Stimulated activated memory B cell treated with anti-CD40 and anti-IgM and Interleukin-4, amounts not matched to agents 10 μg/mL and 1 μg/mL and 100 μg/mL, for 72 hours (primary cell): ENCODE measurements around the gene WDR90.
"Not testable (repeated sequence)": the region's sequence is repeated elsewhere in the genome, so short reads cannot be mapped to it uniquely, and the experiment has no call there.

Source experiments
- ATAC-seq: fragments of 150-1000 bp; cut with Tn5 transposase; 2 replicates; pipeline ENCODE4 v1.10.0; 2021
- H3K27ac Mint-ChIP-seq: one replicate; pipeline ENCODE4 v1.8.0; 2022; ENCODE audit warnings: mild to moderate bottlenecking, mixed read lengths
- H3K27me3 Mint-ChIP-seq: one replicate; pipeline ENCODE4 v1.8.0; 2022; ENCODE audit warnings: mixed read lengths
- H3K36me3 Mint-ChIP-seq: one replicate; pipeline ENCODE4 v1.8.0; 2022; ENCODE audit warnings: mixed read lengths
- H3K4me1 Mint-ChIP-seq: one replicate; pipeline ENCODE4 v1.8.0; 2022; ENCODE audit warnings: mixed read lengths
- H3K4me3 Mint-ChIP-seq: one replicate; pipeline ENCODE4 v1.8.0; 2022; ENCODE audit warnings: mild to moderate bottlenecking, moderate library complexity, mixed read lengths
- H3K9me3 Mint-ChIP-seq: one replicate; pipeline ENCODE4 v1.8.0; 2022; ENCODE audit warnings: mixed read lengths

Gene WDR90

GRCh38 chr16:680625-680945 lies 31.4 kb downstream of the WDR90 start:
- Mint-ChIP-seq H3K36me3 (peaks cover 18% of the 10 kb centered on the region), H3K27me3 (peaks cover 2% of the 10 kb centered on the region), H3K27ac (peak overlapping the region; percentile 67), H3K9me3 (no peaks in the 10 kb centered on the region), H3K4me1 (peaks cover 56% of the 10 kb centered on the region), H3K4me3 (peak overlapping the region; percentile 84)
- no peak for ATAC-seq

- ATAC-seq = no peak
These were observed 32.0 kb downstream of the WDR90 start for GRCh38 chr16:680967-681745.

GRCh38 chr16:681746-682427 lies 32.7 kb downstream of the WDR90 start:
- Mint-ChIP-seq H3K36me3 (peaks cover 25% of the 10 kb centered on the region), H3K27ac (no peak overlapping the region), H3K9me3 (no peaks in the 10 kb centered on the region), H3K27me3 (no peaks in the 10 kb centered on the region), H3K4me1 (peaks cover 56% of the 10 kb centered on the region), H3K4me3 (peak overlapping the region; percentile 84)
- ATAC-seq = no peak

More at GRCh38 chr16:680967-681745, 32.0 kb downstream of the WDR90 start:
- Mint-ChIP-seq H3K4me3 (peak overlapping the region; percentile 84), H3K4me1 (peaks cover 56% of the 10 kb centered on the region), H3K9me3 (no peaks in the 10 kb centered on the region), H3K36me3 (peaks cover 21% of the 10 kb centered on the region), H3K27me3 (no peaks in the 10 kb centered on the region), H3K27ac (peak overlapping the region; percentile 67)

GRCh38 chr16:682493-683395 lies 33.6 kb downstream of the WDR90 start:
- Mint-ChIP-seq H3K9me3 (no peaks in the 10 kb centered on the region), H3K4me1 (peaks cover 56% of the 10 kb centered on the region), H3K36me3 (peaks cover 25% of the 10 kb centered on the region), H3K27me3 (no peaks in the 10 kb centered on the region), H3K27ac (peak overlapping the region; percentile 81), H3K4me3 (peak overlapping the region; percentile 84)
- ATAC-seq = no peak

- no peaks in the 10 kb centered on the region for H3K9me3 Mint-ChIP-seq
- no peak for ATAC-seq
- H3K36me3 Mint-ChIP-seq = peaks cover 25% of the 10 kb centered on the region
- peaks cover 51% of the 10 kb centered on the region for H3K4me1 Mint-ChIP-seq
- no peaks in the 10 kb centered on the region for H3K27me3 Mint-ChIP-seq
- peak overlapping the region; percentile 81 for H3K27ac Mint-ChIP-seq
- peak overlapping the region; percentile 84 for H3K4me3 Mint-ChIP-seq
These were observed 34.4 kb downstream of the WDR90 start for GRCh38 chr16:683396-684070.

GRCh38 chr16:684071-684794 lies 35.1 kb downstream of the WDR90 start, which contains the start of gene JMJD8:
Gene JMJD8 (minus strand): TSS chr16:684334. CDS start chr16:684319, 15 bp downstream.
- peak; percentile 86 for ATAC-seq
- Mint-ChIP-seq H3K27me3 (no peaks in the 10 kb centered on the region), H3K9me3 (no peaks in the 10 kb centered on the region), H3K4me1 (peaks cover 52% of the 10 kb centered on the region), H3K27ac (peak within 1 kb of the TSS; percentile 81), H3K36me3 (peaks cover 25% of the 10 kb centered on the region), H3K4me3 (peak within 1 kb of the TSS; percentile 85)

GRCh38 chr16:684961-685696 lies 36.0 kb downstream of the WDR90 start:
- Mint-ChIP-seq H3K9me3 (no peaks in the 10 kb centered on the region), H3K27me3 (no peaks in the 10 kb centered on the region), H3K4me3 (no peak overlapping the region), H3K36me3 (peaks cover 25% of the 10 kb centered on the region), H3K4me1 (peaks cover 51% of the 10 kb centered on the region), H3K27ac (peak overlapping the region; percentile 81)
- ATAC-seq = no peak

GRCh38 chr16:685967-686366 lies 36.8 kb downstream of the WDR90 start:
- Mint-ChIP-seq H3K27ac (no peak overlapping the region), H3K9me3 (peaks cover 2% of the 10 kb centered on the region), H3K27me3 (no peaks in the 10 kb centered on the region), H3K4me3 (peak overlapping the region; percentile 39), H3K4me1 (peaks cover 58% of the 10 kb centered on the region), H3K36me3 (peaks cover 25% of the 10 kb centered on the region)
- no peak for ATAC-seq

- Mint-ChIP-seq H3K4me3 (no peak overlapping the region), H3K27me3 (no peaks in the 10 kb centered on the region), H3K4me1 (peaks cover 55% of the 10 kb centered on the region), H3K27ac (no peak overlapping the region), H3K9me3 (peaks cover 5% of the 10 kb centered on the region), H3K36me3 (peaks cover 22% of the 10 kb centered on the region)
- no peak for ATAC-seq
These were observed 37.5 kb downstream of the WDR90 start for GRCh38 chr16:686459-687260.

- no peaks in the 10 kb centered on the region for H3K27me3 Mint-ChIP-seq
- H3K9me3 Mint-ChIP-seq = peaks cover 5% of the 10 kb centered on the region
- no peak overlapping the region for H3K27ac Mint-ChIP-seq
- H3K4me1 Mint-ChIP-seq = peaks cover 48% of the 10 kb centered on the region
- peaks cover 14% of the 10 kb centered on the region for H3K36me3 Mint-ChIP-seq
- no peak overlapping the region for H3K4me3 Mint-ChIP-seq
- no peak for ATAC-seq
These were observed 38.3 kb downstream of the WDR90 start for GRCh38 chr16:687499-687898.

- peaks cover 11% of the 10 kb centered on the region for H3K27me3 Mint-ChIP-seq
- H3K36me3 Mint-ChIP-seq = peaks cover 7% of the 10 kb centered on the region
- peak overlapping the region; percentile 90 for H3K27ac Mint-ChIP-seq
- H3K9me3 Mint-ChIP-seq = peaks cover 5% of the 10 kb centered on the region
- peaks cover 43% of the 10 kb centered on the region for H3K4me1 Mint-ChIP-seq
- peak overlapping the region; percentile 89 for H3K4me3 Mint-ChIP-seq
- ATAC-seq = no peak
These were observed 40.2 kb downstream of the WDR90 start for GRCh38 chr16:689175-689897.

GRCh38 chr16:691242-691641 lies 42.1 kb downstream of the WDR90 start:
- not testable (repeated sequence) for ATAC-seq, H3K36me3 Mint-ChIP-seq, H3K9me3 Mint-ChIP-seq
- Mint-ChIP-seq H3K4me3 (peak overlapping the region; percentile 64), H3K4me1 (peaks cover 48% of the 10 kb centered on the region), H3K27me3 (peaks cover 20% of the 10 kb centered on the region), H3K27ac (peak overlapping the region; percentile 90)
